AG08396 (cell line): ENCODE data around the gene ALOX12B.
"Not testable (repeated sequence)": the region's sequence is repeated elsewhere in the genome, so short reads cannot be mapped to it uniquely, and the experiment has no call there.

Experiments
- DNase-seq: peaks from one replicate; pipeline ENCODE4 v3.0.0; 2012; ENCODE audit warnings: low spot score, mixed read lengths

Gene ALOX12B

DNA sequence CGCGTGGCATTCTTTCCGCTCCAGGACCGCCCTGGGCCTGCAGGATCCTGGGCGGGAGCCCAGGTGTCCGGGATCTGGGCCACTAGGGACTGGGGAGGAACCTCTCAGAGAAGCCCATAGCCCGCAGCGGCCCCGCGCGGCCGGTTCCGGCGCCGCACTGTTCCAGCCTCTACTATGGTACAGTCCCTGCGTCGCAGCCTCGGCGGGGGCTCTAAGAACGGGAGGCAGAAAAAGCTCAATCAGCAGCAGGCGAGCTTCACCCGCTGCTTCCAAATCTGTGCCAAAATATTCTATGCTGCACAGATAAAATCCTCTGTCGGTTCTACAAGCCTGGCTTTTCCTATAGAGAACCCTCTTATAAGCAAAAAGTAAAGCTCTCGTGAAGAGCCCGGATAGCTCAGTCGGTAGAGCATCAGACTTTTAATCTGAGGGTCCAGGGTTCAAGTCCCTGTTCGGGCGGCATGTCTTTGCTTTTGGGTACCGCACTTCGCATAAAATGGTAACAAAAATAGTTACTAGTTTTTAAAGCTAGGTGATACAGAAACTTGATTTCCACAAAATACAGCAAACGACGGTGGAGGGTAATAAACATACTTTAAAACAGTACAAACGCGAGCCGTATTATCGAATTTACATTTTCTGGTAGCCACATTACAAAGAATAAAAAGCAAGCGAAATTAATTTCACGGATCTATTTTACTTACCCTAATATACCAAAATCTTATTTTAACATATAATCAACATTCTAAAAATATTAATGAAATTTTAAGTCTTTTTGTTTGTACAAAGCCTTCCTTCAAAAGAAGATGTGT, 31.5 kb upstream of the ALOX12B start:
- peak; percentile 87 for DNase-seq

DNA sequence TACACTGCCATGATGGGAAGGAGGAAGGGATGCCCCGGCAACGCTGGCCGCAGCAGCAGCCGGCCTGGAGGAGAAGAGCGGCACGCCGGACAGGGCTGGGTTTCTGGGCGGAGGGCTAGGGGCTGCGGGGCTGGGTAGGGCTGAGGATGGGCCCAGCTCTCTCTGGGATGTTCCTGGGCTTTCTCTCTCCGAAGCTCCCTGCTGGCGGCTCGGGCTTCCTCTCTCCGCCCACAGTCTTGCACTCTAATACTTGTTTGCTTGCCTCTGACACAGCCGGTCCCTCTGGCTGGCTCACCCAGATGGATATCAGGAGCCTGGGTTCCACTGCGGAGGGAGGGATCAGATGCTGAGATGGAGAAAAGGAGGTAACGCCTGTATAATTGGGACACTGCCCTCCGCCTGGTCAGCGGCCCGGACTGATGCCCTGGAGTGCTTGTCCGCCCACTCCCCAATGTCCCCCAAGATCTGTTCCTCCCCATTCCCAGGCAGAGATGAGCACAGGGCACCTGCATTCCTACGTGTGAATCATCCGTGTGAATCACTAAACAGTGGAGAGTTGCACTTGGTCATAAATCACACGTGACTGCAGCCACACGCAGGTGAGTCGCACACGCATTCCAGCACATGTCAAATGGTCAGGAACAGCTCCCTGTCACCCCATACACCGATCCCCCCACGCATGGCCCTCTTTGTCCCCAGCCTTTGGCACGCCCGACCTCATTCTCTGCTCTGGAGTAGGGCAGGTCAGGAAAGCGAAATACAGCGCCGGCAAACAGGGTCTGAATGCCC, 30.7 kb upstream of the ALOX12B start, which contains the start of gene ALOXE3:
TSS of gene ALOXE3 (minus strand) at position 535 of the 789 bp plus-strand sequence. CDS start at position 11, 524 bp downstream.
- peak; percentile 67 for DNase-seq

GRCh38 chr17:8117367-8117979, 30.0 kb upstream of the ALOX12B start:
- no peak for DNase-seq

GRCh38 chr17:8116776-8117175, 29.3 kb upstream of the ALOX12B start:
- no peak for DNase-seq

- DNase-seq = no peak
Measured at GRCh38 chr17:8110907-8111306, 23.4 kb upstream of the ALOX12B start.

GRCh38 chr17:8110456-8110804, 22.9 kb upstream of the ALOX12B start:
- no peak for DNase-seq

DNA sequence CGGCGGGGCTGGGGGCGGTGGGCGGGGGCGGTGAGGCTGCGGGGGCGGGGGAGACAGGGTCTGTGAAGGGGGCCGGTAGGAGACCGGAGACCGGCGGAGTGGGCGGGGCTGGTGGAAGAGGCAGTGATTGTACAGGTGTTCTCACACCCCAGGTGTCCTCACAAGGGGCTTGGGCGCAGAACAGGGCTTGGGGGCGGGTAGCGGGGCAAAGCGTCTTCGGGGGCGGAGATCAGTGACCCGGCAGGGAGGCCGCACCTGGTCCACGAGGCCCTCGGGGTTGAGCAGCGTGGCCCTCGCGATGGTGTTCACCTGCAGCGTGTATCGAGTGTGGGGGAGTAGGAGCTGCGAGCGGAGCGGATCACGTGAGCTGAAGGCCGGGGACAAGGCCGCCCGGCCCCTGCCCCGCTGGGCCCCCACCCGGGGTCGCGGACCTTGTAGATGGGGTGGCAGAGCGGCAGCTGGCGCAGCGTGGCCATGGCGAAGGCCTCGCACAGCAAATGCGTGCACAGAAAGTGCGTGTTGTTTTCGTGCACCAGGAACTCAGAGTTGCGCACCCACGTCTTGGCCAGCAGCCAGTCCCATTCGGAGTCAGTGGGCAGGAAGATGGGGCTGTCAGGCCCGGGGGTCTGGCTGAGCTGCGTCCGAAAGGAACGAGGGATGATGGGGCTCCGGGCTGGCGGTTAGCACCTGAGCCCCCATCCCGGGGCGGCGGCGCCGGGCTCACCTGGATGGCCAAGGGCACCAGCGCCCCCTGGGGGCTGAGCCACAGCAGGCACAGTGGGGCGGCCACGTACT, 22.3 kb upstream of the ALOX12B start:
- peak; percentile 60 for DNase-seq

DNA sequence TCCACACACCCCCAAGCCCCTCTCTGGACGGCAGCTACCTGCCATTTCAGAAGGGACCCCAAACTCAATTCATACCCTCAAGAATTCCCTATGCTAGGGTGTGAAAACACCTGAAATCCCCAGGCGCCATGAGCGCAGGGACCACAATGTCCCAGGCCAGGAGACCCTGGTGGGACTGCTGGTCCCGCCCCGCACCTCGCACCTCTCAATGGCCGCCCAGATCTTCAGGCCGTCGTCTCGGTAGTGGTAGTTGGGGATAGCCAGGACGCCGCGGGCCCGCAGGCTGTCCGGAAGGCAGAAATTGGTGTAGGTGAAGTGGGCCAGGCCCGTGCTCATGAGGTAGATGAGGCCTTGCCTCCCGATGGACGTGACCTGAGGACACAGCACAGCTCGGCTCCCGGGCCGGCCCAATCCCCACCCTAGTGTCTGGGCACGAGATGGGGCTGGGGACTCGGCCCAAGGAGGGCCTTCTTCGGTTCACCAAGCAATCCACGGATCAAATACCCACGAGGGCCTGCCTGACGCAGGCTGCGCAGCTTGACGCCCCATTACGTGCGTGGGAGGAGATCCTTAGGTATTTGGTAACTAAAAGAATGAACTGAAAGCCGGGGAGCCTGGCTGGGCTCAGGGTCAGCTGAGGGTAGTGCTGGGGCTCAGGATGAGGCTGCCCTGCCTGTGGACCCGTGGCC, 21.6 kb upstream of the ALOX12B start:
- no peak for DNase-seq

GRCh38 chr17:8106980-8107379, 19.5 kb upstream of the ALOX12B start:
- not testable (repeated sequence) for DNase-seq

DNA sequence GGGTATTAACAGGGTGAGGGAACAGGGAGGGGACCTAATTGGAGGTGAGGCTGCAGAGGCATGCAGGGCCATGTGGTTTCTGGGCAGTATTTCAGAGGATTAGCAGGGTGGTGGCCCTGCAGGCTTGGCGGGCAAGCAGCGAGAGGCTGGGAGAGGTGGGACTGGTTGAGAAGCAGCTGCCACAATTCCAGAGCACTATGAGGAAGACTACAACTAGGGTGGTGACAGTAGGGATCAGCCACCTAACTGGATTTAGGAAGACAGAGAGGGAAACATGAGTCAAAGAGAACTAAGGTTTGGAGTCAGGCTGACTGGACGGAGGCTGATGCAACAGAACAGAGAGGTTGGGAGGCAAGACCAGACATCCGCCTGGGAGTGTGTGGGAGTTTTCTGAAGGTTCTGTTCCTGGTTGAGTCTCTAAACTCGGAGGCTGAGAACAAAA, 18.5 kb upstream of the ALOX12B start:
- DNase-seq = no peak

- DNase-seq = no peak
Measured at GRCh38 chr17:8104911-8105310, 17.4 kb upstream of the ALOX12B start.

DNA sequence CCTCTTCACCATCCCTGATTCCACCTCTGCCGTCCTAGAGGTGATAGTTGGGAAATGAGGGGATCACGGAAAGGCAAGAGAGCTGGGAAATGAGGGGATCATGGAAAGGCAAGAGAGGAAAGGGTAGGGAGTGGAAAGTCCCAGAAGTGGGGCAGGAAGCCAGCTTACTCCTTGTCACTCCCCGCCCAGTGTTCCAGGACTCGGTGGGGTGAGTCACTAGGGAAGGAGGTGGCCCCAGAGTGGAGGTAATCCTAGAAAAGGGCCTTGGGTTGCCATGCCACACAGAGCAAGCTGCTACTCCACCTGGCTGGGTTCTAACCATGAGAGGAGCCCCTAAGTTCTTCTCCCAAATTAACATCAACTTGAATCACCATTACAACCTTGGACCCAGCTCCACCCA, 16.0 kb upstream of the ALOX12B start:
- no peak for DNase-seq

GRCh38 chr17:8101721-8102120, 14.2 kb upstream of the ALOX12B start:
- DNase-seq = no peak

DNA sequence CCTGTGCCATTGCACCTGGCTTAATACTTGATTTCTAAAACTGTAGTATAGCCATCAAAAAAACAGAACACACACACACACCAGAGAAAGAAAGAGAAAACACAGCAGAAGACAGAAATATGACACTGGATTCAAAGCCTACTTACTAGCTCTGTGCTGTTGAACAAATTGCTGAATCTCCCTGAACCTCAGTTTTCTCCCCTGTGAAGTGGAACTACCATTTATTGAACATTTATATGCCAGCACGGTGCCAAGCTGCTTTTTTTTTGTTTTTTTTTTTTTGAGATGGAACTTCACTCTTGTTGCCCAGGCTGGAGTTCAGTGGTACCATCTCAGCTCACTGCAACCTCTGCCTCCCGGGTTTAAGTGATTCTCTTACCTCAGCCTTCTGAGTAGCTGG, 13.2 kb upstream of the ALOX12B start:
- DNase-seq = no peak

DNA sequence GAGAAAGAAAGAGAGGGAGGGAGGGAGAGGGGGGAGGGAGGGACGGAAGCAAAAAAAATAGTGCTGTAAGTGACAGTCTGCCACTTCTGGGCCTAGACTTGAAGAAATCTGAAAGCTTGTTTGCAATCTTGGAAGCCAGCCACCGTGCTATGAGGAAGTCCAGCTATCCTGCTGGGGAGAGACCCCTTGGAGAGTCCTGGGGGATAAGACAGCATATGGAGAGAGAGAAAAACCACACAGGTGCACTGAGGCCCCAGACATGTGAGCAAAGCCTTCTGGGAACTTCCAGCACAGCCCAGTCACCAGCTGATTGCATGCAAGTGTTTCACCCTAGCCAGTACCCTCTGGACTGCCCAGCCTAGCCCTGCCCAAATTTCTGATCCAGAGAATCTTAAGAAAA, 12.6 kb upstream of the ALOX12B start:
- DNase-seq = no peak

- no peak for DNase-seq
Measured at GRCh38 chr17:8096541-8096940, 9.0 kb upstream of the ALOX12B start.

DNA sequence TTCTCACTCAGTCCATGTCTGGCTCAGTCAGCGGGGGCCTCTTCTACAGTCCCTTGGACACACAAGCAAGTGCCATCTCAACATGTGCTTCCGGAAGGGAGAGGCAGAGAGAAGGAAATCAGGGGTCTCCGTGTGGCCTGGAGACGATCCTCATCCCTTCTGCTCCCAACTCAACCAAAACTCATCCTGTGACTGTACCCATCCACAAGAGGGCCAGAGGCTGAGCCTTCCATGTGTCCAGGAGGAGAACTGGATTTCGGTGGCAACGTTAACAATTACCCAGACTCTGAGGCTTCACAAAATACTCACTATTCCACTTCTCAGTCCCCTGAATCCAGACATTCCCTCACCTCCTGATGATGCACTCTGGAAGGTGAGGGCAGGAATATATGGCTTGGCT, 7.8 kb upstream of the ALOX12B start:
- no peak for DNase-seq

GRCh38 chr17:8091033-8091687, 3.6 kb upstream of the ALOX12B start:
- no peak for DNase-seq

DNA sequence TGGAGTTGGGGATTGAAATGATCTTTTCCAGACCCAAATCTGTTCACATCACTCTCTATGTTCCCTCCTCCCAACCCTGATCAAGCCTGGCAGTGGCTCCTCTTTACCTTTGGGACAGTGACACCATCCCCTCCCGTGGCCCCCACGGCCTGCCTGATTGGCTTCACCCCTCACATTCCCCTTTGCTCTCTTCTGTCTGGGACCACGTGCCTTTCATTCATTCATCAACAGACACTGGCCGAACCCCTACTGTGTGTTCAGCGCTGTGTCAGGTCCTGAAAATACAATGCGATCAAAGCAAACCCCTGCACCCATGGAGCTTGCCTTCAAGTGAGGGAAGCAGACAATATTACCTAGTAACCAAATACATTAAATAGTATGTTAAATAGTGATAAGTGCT, 2.2 kb upstream of the ALOX12B start:
- DNase-seq = no peak

DNA sequence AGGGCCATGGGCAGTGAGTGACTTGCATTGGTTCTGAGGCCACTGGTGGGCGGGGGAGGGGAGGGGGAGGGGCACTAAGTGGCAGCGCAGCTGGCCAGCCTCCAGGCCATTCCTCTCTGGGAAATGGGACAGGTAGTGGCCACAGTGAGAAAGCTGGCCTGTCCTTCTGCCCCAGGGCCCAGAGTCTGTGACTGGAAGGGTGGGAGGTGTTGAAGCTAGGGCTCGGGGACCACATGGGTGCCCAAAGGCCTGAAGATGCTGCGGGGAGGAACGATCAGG, 375 bp upstream of the ALOX12B start:
- no peak for DNase-seq

DNA sequence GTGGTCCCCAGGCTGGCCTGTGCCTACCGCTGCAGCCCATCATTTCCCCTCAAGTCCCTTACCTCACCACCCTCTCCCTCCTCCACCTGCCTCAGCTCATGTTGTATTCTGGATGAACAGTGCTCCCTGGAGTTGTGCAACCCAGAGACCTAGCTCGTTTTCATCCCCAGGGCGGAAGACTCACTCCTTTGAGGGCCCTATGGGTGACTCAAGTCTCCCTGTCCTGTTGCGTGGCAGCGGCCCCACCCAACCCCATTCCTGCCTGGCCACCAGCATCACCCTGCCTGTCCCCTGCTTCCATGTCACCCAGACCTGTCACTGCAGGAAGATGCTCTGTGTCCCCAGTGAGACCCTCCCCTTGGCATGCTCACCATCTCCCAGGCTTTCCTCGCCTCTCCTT, 3.3 kb downstream of the ALOX12B start:
- DNase-seq = no peak
